IPS DF 19.7 (cell line): ENCODE data around the gene CCDC169.
"Not testable (repeated sequence)": the region's sequence is repeated elsewhere in the genome, so short reads cannot be mapped to it uniquely, and the experiment has no call there.

Experiments used
- DNase-seq: peaks from one replicate; pipeline ENCODE4 v3.0.0-alpha.2; 2013; ENCODE audit warnings: low read depth, low spot score

Gene CCDC169

DNA sequence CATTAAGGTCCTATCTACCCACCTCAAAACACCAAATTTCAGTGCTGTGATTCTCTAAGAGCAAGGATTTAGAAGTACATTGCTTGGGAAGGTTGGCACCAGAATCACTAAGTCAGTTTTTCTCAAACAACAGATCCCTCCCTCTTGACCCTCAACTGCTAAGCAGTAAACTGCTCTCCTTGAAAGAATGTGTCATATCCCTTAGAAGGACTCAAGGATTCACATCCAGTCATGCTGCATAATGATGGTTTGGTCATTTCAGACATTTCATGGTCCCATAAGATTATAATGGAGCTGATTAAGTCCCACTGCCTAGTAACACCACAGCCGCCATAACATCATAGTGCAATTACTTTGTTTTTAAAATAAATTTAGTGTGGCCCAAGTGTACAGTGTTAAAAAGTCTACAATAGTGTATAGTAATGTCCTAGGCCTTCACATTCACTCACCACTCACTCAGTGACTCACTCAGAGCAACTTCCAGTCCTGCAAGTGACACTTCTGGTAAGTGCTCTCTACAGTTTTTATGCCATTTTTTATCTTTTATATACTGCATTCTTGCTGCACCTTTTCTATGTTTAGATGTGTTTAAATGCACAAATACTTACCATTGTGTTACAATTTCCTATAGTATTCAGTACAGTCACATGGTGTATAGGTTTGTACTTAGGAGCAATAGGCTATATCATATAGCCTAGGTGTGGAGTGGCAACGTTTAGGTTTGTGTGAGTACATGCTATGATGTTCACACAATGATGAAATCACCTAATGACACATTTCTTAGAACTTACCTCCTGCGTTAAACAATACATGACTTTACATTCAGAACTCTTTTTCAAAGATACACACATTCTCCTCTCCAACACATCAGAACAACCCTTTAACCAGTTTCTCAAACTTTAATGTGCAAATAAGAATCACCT is 15.7 kb upstream of the CCDC169 start:
- no peak for DNase-seq

DNA sequence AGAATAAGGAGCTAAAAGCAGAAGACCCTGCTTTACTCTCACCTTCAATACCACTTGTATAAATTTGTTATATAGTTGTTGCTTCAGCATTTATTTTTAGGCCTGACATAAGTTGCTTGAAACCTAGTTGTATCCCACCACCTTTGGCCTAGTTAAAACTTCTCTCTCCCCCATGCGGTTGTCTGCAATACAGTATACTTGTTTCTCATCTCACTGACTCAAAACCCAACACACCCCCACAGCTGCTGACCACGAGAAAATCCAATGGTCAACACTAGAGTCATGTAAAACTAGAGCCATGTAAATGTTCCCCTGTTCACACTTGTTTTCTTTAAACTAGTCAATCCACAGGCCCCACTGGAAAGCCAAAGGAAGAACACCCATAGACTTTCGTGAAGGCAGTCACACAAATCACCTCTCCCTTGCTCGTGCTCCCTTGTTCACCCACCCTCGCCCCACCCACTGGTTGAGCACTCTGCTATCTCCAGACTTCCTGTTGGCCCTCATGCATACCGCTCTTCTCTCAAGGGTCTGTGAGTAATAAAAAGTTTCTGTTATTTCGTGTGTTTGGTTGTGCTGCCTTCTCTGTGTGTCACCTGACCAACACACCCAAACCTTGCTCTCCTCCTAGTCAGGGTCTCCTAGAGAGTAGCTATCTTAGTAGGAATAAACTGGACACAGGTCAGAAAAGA is 12.9 kb upstream of the CCDC169 start:
- DNase-seq, result no peak

DNA sequence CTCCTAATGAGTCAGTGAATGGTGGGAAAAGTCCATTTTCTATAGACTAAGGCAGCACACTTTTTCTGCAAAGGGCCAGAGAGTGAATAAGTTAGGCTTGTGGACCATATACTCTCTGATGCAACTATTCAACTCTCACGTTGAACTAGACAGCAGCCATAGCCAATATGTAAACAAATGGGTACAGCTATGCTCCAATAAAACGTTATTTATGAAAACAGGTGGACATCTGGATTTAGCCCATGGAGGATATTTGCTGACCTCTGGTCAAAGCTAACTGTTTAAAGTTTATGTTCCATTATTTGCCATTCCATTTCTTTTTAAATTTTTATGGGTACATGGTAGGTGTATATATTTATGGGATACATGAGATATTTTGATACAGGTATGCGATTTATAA is 4.7 kb upstream of the CCDC169 start:
- no peak for DNase-seq

GRCh38 chr13:36299469-36299868 is 1.9 kb upstream of the CCDC169 start:
- not testable (repeated sequence) for DNase-seq

- DNase-seq, result peak; percentile 88
Measured at GRCh38 chr13:36298535-36299068, 988 bp upstream of the CCDC169 start.

DNA sequence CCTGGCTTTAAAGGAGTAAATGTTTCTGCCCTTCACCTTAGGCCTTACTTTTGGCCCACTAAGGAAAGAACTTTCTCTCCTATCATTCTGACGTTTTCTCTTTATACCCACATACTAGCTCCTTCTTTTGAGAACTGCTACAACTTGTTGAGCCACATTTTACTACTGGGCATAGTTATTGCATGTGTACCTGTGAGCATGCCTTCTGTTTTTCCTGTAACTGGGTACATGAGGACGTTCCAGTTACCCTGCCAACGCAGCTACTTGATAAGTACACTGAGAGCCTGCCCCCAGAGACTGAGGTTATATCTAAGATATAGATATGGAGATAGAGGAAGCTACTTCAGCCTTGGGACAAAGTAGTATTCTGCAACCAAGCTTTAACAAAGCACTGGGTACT is 3.5 kb downstream of the CCDC169 start:
- DNase-seq, result no peak

DNA sequence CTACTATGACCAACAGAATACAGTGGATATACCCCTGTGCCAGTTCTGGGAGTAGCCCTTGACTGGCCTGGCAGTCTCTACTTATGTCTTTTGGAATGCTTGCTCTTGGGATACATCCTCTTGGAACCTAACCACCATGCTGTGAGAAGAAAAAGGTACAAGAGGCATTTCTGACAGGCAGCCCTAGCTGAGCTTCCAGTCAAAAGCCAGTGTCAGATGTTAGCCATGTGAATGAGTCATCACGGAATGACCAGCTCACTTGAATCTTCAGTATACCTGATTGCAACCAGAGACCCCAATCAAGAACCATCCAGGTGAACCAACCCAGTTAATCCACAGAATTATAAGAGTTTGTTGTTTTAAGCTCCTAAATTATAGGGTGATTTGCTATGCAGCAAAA is 4.1 kb downstream of the CCDC169 start:
- DNase-seq, result no peak

DNA sequence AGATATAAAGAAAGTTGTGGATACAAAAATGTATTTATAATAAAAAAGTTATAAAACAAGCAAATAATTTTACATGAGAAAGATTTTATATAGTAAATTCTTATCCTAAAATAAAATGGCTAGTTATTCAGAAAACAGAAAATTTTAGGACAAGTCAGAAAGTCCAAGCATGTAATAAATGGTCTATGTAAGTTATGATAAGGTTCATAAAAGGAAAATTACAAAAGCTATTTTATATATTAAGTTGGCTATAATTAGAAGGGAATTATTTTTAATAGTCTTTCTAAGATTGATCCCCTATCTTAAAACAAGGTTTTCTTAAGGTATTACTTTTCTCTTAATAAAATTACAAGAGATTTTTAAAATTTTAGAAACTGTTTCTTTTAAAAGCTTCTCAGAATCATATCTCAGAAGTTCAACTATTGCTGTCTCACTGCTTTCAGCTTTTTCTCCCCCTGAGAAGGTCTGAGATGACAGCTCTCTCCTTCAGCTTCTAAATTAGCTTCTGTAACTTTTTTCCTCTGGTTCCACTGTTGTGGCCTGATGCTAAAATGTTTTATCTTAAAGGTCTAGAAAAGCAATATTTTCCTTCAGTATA is 8.7 kb downstream of the CCDC169 start:
- no peak for DNase-seq

- DNase-seq, result no peak
Measured at GRCh38 chr13:36286006-36286405, 11.6 kb downstream of the CCDC169 start.

DNA sequence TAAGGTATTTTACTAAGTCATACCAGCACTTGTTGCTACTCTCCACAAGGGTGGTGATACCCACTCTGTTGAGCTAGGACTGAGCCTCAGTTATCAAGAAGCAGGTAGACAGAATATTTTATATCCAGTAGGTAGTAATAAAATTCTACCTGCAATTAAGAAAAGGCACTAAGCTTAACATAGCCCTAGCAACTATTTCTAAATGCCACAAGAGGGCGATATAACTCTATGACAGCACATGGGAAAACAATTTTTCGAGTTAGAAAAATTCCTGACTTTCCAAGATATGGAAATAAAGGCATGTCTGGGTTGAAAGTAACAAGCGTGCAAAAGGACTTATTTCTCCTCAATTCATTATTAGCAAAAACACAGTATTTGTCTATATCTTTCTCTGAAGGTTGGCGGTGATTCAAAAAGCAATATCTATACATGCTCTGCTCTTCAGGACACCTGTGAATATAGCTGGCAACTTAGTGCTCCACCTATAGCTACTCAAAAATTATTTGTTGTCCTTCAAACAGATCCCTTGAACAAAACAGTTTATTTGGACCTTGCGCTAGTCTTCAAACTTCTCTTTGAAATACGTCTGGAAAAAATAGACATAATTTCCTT is 14.7 kb downstream of the CCDC169 start:
- DNase-seq, result no peak

DNA sequence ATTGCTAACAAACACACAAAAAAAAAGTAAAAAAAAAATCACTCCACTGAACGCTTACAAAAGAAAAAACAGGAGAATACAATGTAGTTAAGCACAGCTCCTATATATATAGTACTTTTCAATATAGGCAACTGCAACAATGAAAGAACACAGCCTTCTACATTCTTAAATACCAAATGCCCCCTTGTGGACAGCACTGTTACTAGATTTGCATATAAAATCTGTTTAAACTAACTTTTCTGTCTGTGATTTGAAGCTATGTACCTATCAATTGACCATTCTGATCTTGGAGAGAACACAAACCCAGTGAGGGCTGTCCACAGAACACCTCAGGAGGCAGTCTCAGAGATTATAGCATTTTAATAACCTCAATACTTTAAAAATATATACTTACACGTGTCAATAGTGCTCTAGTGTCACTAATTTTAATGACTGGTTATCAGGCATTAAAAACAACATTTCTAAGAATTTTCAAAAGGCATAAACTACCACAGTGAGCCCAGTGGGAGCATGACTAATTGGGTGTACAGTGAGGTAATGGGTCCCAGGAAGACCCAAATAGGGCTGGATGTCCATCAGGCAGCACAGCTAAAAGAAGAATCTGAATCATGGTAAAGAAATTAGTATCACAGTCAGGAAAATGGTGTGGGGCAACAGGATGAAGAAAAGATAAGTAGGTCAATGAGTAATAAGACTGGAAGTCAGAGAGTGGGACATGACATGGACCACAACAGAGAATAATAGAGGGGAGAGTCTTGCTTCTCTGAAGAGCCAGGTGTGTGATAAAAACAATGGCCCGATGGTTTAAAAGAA is 22.2 kb downstream of the CCDC169 start:
- DNase-seq, result no peak

GRCh38 chr13:36273431-36273830 is 24.2 kb downstream of the CCDC169 start:
- no peak for DNase-seq

DNA sequence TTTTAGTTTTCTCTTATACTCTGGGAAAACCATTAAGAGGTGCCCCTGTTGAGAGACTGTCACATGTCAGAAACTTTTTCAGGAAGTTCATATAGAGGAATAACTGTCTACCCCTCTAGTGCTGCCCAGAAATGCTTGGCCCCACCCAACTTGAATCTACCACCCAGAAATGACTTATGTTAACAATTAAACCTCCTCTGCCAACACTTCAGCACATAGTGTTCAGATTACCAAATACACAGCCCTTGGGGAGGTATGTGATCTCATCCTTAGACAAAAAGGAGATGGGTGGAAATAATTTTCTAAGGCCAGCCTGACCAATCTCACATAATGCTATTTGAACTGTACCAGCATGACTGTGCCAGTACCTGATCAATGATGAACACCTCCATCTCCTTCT is 35.6 kb downstream of the CCDC169 start:
- DNase-seq, result no peak

- DNase-seq, result no peak
Measured at GRCh38 chr13:36261011-36261410, 36.6 kb downstream of the CCDC169 start.

GRCh38 chr13:36259361-36260137 is 38.1 kb downstream of the CCDC169 start:
- no peak for DNase-seq

GRCh38 chr13:36258831-36259230 is 38.8 kb downstream of the CCDC169 start:
- no peak for DNase-seq

DNA sequence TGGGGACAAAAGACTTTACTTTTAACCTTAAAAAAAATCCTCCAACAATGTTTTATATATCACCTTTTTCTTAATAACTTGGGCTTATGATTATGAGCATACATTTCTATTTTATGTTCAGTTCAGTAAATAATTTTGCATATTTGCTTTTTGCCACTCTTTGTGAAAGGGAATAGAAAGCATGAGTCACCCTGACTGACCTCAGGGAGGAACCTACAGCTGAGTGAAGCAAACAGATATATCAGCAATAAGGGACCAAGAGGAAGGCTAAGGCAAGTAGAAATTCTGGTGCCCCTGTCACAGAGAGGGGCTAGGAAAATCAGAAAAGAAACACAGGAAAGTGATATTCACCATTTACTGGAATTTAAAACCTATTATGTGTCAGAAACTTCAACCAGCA is 46.1 kb downstream of the CCDC169 start:
- no peak for DNase-seq

GRCh38 chr13:36251017-36251416 is 46.6 kb downstream of the CCDC169 start:
- DNase-seq, result no peak

- DNase-seq, result no peak
Measured at GRCh38 chr13:36248700-36249099, 48.9 kb downstream of the CCDC169 start.

DNA sequence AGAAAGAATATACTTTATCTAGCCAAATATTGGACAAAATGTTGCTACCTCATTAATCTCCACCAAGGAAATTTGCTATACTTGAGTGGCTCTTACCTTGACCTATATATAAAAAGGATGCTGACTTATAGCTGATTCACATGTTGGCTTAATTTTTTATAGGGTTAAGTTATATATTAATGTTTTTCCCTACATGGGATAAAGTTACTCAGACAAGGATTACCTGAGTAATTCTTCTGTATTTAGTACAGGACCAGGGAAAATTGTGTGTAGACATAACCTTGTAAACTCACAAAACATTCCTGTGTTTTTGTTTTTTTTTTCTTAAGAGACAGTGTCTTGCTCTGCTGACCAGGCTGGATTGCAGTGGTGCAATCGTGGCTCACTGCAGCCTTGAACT is 52.6 kb downstream of the CCDC169 start:
- no peak for DNase-seq
